WERI-Rb-1 (cell line): ENCODE results near the gene FSCN2.

Experiments used
- DNase-seq: peaks from one replicate; pipeline ENCODE4 v3.0.0-alpha.2; 2020
- H3K27ac ChIP-seq: fragments of 250-450 bp; sonication (Bioruptor Pico); 2 replicates; pipeline ENCODE4 v1.5.1; 2020; ENCODE audit warnings: mild to moderate bottlenecking, moderate library complexity
- H3K27me3 ChIP-seq: fragments of 250-450 bp; sonication (Bioruptor Pico); 2 replicates; pipeline ENCODE4 v1.5.1; 2021; ENCODE audit warnings: mild to moderate bottlenecking, low read depth, moderate library complexity; ENCODE audit not compliant: insufficient read depth, severe bottlenecking
- H3K36me3 ChIP-seq: fragments of 250-450 bp; sonication (Bioruptor Pico); 2 replicates; pipeline ENCODE4 v1.5.1; 2020; ENCODE audit warnings: mild to moderate bottlenecking, moderate library complexity
- H3K4me3 ChIP-seq: 2 replicates; pipeline ENCODE4 v1.5.1; 2011; ENCODE audit warnings: low read depth, mild to moderate bottlenecking, control low read depth, low read length
- H3K9me3 ChIP-seq: fragments of 250-450 bp; sonication (Bioruptor Pico); 2 replicates; pipeline ENCODE4 v1.5.1; 2021; ENCODE audit warnings: mild to moderate bottlenecking, moderate library complexity; ENCODE audit not compliant: severe bottlenecking
- TF ChIP-seq, protein P1 (sequence below): IDR thresholded peaks from 2 replicates; pipeline ENCODE4 v1.5.1; 2011; ENCODE audit warnings: low read depth, mild to moderate bottlenecking, control low read depth, inconsistent platforms, low read length

FSCN2 gene

DNA sequence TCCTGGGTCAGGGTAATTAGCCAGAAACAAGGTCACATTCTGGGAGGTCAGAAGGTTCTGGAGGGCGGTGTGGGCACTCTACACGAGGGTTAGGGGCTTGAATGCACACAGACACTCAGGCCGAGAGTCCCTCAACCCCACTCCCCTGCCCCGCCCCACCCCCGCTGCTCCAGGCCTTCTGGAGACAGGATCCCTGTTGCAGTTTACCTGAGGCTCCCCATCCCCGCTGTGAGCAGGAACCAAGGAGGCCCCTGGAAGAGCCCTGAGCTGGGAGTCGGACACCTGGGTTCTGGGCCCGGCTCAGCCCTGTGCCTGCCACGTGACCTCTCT lies 11.2 kb upstream of the FSCN2 start:
- Histone ChIP-seq H3K9me3 (no peaks in the 10 kb centered on the region), H3K27me3 (no peaks in the 10 kb centered on the region), H3K27ac (no peak overlapping the region), H3K36me3 (peaks cover 4% of the 10 kb centered on the region), H3K4me3 (no peak overlapping the region)
- DNase-seq: peak; percentile 30
- TF ChIP-seq, protein P1, sequence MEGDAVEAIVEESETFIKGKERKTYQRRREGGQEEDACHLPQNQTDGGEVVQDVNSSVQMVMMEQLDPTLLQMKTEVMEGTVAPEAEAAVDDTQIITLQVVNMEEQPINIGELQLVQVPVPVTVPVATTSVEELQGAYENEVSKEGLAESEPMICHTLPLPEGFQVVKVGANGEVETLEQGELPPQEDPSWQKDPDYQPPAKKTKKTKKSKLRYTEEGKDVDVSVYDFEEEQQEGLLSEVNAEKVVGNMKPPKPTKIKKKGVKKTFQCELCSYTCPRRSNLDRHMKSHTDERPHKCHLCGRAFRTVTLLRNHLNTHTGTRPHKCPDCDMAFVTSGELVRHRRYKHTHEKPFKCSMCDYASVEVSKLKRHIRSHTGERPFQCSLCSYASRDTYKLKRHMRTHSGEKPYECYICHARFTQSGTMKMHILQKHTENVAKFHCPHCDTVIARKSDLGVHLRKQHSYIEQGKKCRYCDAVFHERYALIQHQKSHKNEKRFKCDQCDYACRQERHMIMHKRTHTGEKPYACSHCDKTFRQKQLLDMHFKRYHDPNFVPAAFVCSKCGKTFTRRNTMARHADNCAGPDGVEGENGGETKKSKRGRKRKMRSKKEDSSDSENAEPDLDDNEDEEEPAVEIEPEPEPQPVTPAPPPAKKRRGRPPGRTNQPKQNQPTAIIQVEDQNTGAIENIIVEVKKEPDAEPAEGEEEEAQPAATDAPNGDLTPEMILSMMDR: no peak

DNA sequence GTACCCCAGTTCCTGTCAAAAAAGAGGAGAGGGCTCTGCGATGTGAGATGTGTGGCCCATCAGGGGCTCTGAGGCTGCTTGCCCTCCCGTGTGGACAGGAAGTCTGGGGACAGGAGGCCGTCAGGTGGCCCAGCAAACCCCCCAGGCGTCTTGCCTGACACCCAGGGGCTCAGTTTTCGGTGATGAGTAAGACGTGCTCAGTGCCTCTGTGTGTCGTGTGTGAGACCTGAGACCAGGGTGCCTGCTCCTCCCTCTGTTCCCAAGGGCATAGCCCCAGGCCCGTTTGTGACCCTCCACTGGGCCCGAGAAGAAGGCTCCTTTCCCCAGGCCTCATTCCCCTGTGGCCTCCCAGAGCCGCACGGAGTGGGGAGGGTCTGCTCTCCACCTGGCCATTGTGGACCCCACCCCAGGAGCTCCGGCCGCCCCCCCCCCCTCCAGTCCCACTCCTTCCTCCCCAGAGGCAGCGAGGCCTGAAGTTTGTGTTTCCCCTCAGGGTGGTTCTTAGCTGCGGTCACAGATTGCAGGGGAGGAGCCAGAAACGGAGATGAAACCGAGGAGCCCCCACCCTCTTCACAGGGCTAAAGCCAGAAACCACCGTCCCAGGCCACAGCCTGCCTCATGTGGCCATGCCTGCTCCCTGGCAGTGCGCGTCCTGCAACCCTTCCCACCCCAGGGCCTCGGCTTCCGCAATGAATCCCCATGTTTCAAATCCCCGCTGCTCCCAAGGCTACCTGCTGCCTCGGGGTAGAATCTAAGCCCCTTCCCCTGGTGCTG lies 10.7 kb upstream of the FSCN2 start:
- Histone ChIP-seq H3K27me3 (no peaks in the 10 kb centered on the region), H3K4me3 (no peak overlapping the region), H3K27ac (peak overlapping the region; percentile 59), H3K36me3 (no peaks in the 10 kb centered on the region; the same call in none of the 2 replicates), H3K9me3 (no peaks in the 10 kb centered on the region)
- peak; percentile 88 for DNase-seq
- TF ChIP-seq, protein P1: peak; percentile 42; the same call in 1 of the 2 replicates

DNA sequence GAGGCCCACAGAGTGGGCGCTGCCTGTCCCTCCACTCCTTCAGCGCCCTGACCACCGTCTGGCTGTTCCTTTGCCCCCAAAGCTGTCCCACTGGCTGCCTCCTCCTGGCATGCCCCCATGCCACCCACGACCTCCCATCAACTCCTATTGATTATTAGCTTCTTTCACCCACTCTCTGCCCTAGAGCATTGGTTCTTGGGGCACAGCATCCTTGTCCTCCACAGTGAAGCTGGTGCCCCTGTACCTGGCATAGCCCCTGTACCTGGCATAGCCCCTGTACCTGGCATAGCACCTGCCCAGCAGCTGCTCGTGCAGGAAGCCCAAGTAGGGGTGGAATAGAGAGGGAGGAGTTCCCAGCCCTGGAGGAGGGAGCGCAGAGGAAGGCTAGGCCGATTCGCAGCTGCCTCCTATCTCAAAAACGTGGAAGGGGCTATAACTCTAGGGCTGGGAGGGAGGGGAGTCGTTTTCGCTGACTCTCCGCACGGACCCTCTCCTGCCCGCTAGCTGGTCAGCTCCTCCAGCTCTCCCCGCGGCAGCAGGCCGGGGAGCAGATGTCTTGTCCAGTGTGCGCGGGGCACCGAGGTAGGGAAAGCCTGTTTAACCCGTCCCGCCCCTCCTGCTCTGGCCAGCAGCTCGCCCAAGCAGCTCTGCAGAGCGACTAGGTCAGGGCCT lies 9.9 kb upstream of the FSCN2 start:
- Histone ChIP-seq H3K9me3 (no peaks in the 10 kb centered on the region), H3K27ac (peak overlapping the region; percentile 59), H3K36me3 (no peaks in the 10 kb centered on the region; the same call in none of the 2 replicates), H3K27me3 (no peaks in the 10 kb centered on the region), H3K4me3 (peak overlapping the region; percentile 41)
- TF ChIP-seq, protein P1: no peak
- DNase-seq: peak; percentile 83

DNA sequence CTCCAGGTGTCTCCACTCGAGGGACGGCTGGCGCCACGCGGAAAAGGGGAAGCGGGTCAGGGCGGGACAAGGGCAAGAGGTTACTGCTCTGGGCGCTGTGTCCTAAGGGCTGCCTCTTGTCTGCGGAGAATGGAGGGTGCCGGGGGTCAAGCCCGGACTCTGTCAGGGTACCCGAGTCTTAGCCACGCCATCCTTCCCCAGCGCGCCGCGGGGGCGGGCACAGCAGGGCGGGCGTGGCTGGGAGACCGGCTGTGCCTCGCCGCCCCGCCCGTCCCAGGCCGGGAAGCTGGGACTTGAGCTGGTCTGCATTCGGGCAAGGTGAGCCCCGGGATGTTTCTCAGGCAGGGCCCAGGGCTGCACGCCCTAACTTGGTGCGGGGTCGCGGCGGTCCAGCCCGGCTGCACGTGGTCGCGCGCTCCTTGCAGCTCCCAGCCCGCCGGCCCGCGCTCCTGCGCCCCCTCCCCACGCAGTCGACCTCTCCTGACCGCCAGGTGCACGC lies 9.3 kb upstream of the FSCN2 start:
- H3K4me3 ChIP-seq: peak overlapping the region; percentile 41
- H3K27me3 ChIP-seq: no peaks in the 10 kb centered on the region
- no peaks in the 10 kb centered on the region for H3K9me3 ChIP-seq
- H3K36me3 ChIP-seq: no peaks in the 10 kb centered on the region; the same call in 1 of the 2 replicates
- TF ChIP-seq, protein P1: no peak
- H3K27ac ChIP-seq: peak overlapping the region; percentile 59
- DNase-seq: no peak

DNA sequence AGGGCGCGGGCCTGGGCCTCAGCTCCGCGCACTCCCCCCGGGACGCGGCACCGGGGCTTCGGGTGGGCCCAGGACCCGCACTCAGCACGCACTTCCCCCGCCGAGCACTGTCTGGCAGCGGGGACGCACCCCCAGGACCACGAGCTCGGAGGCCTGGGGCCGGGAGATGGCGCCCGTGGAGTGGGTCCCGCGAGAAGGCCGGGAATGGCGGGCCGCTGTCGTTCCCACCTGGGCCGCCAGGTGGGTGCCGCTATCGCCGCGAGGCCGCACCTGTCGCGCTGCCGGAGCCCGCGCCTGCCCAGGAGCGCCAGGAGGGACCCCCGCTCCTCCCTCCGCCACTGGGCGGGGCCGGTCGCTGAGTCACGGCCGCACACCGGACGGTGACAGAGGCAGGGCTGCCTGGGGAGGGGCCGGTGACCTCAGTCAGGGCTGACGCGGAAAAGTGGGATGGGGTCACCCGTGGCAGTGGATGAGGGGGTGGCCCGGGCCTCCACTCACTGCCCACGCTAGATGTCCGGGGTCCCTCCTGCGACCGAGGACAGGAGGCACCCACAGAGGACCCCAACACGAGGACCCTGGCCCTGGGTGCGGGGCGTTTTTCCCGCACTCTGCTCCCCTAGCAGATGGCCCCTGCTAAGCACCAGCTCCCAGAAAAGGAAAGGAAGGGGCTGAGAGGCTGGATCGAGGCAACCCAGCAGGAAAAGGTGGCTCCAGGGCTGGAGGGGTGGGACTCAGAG lies 8.7 kb upstream of the FSCN2 start:
- TF ChIP-seq, protein P1: peak; percentile 57
- no peak for DNase-seq
- H3K27me3 ChIP-seq: no peaks in the 10 kb centered on the region
- peak overlapping the region; percentile 59 for H3K27ac ChIP-seq
- no peaks in the 10 kb centered on the region for H3K9me3 ChIP-seq
- peak overlapping the region; percentile 41 for H3K4me3 ChIP-seq
- no peaks in the 10 kb centered on the region; the same call in 1 of the 2 replicates for H3K36me3 ChIP-seq
